NCI-H2171 (cell line): ENCODE results near the gene VEGFD.
"Not testable (repeated sequence)": the region's sequence is repeated elsewhere in the genome, so short reads cannot be mapped to it uniquely, and the experiment has no call there.

ENCODE experiments used
- DNase-seq: peaks from one replicate; lab custom pipeline; 2025; lab: John Stamatoyannopoulos, UW

VEGFD gene

GRCh38 chrX:15358533-15358932, 25.7 kb downstream of the VEGFD start:
- no peak for DNase-seq

GRCh38 chrX:15356444-15356843, 27.8 kb downstream of the VEGFD start:
- no peak for DNase-seq

- no peak for DNase-seq
These were observed 33.8 kb downstream of the VEGFD start for GRCh38 chrX:15350329-15350996.

GRCh38 chrX:15349046-15349445, 35.2 kb downstream of the VEGFD start:
- peak; percentile 29 for DNase-seq

- DNase-seq: no peak
These were observed 38.2 kb downstream of the VEGFD start for GRCh38 chrX:15345976-15346375.

- no peak for DNase-seq
These were observed 40.1 kb downstream of the VEGFD start for GRCh38 chrX:15344106-15344505.

GRCh38 chrX:15343075-15343476, 41.1 kb downstream of the VEGFD start:
- no peak for DNase-seq

GRCh38 chrX:15340867-15341266, 43.3 kb downstream of the VEGFD start:
- no peak for DNase-seq

- DNase-seq: no peak
These were observed 48.2 kb downstream of the VEGFD start for GRCh38 chrX:15336023-15336413.

GRCh38 chrX:15335135-15336022, 48.8 kb downstream of the VEGFD start, which contains the start of gene PIGA:
PIGA (minus strand) TSS chrX:15335523; CDS start chrX:15331930, 3,593 bp downstream.
- DNase-seq: peak; percentile 91

GRCh38 chrX:15334561-15334960, 49.7 kb downstream of the VEGFD start:
- DNase-seq: no peak

- DNase-seq: no peak
These were observed 55.4 kb downstream of the VEGFD start for GRCh38 chrX:15328821-15329220.

GRCh38 chrX:15328131-15328530, 56.1 kb downstream of the VEGFD start:
- no peak for DNase-seq

- DNase-seq: no peak
These were observed 61.7 kb downstream of the VEGFD start for GRCh38 chrX:15322472-15322871.

- no peak for DNase-seq
These were observed 62.1 kb downstream of the VEGFD start for GRCh38 chrX:15322072-15322471.

- no peak for DNase-seq
These were observed 62.8 kb downstream of the VEGFD start for GRCh38 chrX:15321447-15321846.

GRCh38 chrX:15320297-15320696, 63.9 kb downstream of the VEGFD start:
- no peak for DNase-seq

- DNase-seq: no peak
These were observed 65.1 kb downstream of the VEGFD start for GRCh38 chrX:15319075-15319474.

GRCh38 chrX:15315509-15315908, 68.7 kb downstream of the VEGFD start, which contains the start of gene ASB11:
ASB11 (minus strand) TSS chrX:15315640; CDS start chrX:15315605, 35 bp downstream.
- DNase-seq: no peak

GRCh38 chrX:15314472-15314871, 69.7 kb downstream of the VEGFD start:
- DNase-seq: no peak

GRCh38 chrX:15311119-15311518, 73.1 kb downstream of the VEGFD start:
- DNase-seq: no peak

- DNase-seq: peak; percentile 1
These were observed 74.1 kb downstream of the VEGFD start for GRCh38 chrX:15310117-15310516.

- not testable (repeated sequence) for DNase-seq
These were observed 78.3 kb downstream of the VEGFD start for GRCh38 chrX:15305899-15306298.
